ENCODE measurements around the gene FGFBP1.

Gene FGFBP1

DNA sequence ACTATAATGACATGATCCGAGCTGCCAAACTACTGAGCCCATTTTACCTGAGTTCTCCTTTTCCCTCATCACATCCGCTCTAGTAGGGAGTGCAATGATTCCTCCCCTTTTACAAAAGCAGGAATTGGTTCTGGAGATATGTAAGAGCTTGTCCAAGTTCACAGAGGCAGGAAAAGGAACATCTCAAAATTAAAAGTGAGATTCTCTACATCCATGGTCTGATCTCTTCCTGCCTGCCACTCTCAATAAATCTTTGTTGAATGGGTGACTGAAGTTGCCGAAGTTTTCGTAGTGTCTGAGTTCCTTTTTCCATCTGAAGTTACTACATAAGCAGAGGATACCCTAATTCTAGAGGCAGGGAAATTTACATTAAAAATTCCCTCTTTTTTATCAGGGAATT, at the start of gene FGFBP1:
TSS of gene FGFBP1 (minus strand) at position 101 of the 400 bp plus-strand sequence. CDS start 2,108 bp downstream, outside the sequence.
- FAIRE-seq: no peak

DNA sequence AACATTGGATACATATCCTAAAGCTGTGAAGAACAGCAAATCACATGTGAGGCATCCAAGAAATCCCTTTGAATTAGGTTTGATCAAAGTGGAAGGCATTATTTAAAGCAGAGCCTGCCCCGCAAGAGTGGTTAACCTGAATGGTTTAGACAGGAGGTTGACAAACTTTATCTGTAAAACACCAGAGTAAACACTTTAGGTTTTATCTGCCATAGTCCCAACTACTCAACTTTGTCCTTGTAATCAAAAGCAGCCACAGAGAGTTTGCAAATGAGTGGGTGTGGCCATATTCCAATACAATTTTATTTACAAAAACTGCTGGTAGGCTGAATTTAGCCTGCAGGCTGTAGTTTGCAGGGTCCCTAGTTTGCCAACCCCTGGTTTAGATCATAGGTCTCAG, 49.7 kb upstream of the FGFBP1 start:
- FAIRE-seq: no peak

DNA sequence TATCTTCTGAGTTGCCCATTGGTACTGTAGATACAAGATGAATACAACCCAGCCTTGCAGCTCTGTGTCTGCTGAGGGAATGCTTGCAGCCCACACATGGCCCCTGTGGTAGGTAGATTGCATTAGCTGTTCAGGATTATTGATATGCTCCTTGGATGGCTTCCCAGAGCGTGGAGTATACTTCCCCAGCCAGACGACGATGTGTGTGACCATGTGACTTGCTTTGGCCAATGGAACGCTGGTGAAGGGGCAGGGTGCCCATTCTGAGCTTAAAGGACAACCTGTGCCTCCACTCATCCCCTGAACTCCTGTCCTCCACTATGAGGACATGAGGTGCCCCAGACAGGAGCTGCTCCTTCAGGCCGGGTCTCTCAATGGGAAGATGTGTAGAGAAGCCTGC, 48.4 kb upstream of the FGFBP1 start:
- no peak for FAIRE-seq

DNA sequence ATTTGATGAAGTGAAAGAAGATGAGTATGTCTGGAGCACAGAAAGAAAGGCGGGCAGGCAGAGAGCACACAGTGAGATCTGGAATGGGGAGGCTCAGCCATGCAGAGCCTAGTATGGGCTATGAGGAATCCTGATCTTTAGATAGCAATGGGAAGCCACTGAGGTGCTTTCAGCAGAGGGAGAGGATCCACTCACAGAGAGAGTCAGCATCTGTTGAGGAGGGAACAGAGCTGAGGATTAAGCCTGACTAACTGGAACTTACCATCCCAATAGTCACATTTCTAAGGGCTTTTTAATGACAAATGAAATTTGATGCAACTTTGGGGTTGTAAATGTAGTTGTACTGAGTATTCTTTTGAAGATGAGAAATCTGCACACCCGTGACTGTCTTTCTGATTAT, 45.1 kb upstream of the FGFBP1 start:
- no peak for FAIRE-seq

DNA sequence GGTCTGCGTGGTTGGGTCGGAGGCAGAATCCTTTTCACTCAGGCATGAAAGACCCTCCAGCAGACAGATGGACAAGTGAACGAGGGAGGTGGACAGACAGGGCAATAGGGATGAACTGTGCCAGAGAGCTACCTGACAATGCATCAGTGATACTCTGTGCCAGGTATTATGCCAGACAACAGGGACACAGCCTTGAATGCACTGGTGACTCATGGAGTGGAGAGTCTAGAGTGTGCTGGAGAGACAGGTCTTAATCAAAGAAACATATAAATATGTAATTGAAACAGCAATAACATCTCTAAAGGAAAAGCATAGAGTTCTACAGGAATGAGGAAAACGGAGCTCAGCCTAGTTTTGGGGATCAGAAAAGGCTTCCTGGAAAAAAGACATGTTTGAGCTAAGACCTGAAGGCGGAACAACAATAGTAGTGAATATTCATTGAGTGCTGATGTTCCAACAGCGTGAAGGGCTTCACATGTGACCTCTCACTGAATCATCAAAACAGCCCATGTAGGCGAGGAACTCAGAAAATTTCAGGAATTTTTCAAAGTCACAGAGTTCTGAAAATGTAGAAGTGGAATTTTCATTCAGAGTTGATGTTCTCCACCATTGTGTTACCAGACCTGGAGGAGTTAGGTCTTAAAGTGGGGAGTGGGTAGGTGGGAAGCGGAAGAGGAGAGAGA, 44.4 kb upstream of the FGFBP1 start:
- FAIRE-seq: no peak

DNA sequence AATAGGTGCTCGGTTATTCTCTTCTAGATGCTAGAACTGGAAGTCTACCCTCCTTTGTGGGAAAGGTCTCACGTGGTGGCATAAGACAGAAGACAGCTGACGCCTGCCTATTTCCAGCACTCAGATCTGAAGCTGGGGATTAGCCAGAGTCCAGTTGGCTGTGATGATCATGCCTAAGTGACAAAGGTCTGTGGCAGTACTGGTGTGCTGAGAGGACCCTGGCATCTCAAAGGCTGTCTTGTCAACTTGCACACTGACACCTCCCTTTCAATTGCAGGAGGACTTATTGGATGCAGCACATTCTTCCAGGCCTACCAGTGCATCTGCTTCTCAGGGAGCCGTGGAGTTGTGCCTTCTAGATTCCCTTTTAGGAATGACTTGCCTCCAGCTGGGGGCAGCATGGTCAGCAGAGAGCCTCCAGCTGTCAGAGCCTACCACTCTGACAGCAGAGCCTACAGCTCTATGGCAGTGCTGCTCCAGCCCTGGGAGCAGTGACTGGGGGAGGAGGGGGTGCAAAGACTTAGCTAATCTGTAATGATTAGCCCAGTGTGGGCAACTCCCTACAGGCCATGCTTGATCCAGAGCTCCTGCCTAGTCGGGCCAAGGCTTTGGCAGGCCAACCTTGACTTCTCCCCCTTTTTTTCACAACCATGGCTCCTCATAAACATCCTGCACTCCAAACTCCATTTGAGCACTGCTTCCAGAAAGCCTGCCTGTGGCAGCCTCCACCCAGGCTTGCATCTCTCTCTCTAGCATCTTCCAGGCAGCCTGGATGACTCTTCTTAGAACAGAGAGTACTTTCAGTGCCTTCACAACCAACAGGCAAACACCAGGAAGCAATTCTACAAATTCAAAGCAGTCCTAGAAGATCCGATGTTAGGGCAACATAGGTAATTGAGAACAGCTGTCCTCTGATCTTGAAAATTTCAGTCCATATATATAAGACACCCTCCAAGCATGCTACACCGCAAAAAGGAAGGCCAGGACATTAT, 38.2 kb upstream of the FGFBP1 start:
- no peak for FAIRE-seq

DNA sequence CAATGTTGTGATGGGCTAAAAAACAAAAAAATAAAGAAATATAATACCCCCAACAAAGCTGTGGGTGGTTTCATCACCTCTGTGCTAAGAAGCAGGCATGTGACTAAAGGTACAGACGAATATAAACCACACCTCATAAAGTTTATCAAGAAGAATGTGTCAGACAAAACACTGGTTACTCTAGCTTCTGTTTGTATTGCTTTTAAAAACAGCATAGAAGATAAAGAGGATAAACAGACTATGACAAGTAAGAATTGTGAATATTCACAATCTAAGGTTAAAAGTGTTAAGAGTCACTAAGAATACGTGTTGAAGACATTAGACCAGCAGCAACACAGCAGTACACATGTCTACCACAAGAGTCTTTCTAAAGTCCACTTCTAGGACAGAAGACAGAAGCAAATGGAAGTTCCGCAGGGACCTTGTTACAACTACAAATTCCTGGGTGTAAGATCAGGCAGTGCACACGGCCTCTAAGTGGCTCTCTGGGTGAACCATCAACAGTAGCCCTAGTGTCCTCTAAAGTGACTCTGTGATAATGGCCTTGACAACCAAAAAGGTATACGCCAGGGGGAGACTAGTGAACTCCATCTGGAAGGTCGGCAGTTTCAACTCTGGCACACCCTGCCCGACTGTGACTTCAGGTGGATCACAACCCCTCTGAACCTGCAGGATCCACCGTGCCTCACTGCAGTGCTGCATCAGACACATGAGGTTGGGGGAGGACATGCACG, 32.7 kb upstream of the FGFBP1 start:
- no peak for FAIRE-seq

DNA sequence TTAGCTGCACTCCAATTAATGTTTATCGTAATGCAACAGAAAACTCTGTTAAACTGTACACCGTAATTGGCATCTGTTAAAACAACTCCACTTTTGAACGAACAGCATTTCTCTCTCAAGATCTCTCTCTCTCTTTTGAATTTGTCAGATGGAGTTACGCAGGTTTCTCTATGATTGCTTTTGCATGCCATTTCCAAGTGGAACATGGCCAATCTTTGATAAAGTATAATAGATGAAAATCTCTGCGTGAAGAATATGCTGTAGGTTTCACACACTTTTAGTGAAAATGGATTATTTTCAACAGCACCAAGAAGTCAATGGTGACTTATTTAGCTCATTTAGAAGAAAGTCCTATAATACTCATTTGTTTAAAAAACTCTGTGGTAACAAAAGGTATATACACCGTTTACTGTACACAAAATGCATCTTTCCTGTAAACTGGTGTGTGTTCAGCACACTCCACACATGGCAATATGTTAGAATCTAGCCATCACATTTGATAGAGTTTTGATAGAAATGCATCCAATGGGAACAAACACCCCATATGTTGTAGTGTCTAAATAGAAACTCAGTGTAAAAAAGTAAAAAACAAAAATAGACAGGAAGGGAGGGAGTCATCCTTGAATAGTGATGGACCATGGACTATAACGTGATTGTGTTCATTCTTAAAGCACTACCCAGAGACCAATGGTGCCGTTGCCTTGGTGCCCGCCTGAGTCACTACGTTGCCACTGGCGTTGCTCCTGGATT, 30.2 kb upstream of the FGFBP1 start:
- FAIRE-seq: no peak

DNA sequence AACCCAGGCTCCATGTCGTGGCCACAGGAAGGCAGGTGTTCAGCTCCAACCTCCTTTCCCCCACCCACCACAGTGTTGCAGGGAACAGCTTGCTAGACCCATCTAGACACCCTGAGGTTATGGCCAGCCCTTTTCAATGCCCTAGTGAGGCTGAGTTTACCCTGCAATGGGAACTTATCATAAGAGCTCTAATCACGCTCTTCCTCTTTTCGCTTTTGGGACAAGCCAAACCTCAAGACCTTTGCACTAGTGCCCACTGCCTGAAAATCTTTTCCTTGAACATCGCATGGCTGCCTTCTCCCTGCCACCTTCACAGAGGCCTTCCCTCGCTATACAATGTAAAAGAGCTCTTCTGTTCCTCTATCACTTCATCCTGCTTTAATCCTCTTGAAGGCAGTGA, 26.8 kb upstream of the FGFBP1 start:
- no peak for FAIRE-seq

DNA sequence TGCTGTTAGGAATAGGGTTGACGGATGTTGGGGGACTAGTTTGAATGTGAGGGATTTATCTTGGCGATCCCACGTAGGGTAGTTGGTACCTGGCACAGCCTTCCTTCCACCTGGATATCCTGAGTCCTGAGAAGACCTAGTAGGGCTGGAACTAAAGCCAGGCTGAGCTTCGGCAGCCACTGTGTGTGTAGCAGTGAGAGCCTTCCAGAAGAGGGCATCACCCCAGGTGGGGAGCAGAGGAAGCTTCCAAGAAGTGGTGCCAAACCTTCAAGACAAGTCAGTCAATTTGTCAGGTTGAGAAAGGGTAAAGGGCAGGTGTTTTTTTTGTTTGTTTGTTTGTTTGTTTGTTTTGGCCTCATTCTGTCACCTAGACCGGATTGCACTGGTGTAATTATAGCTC, 25.6 kb upstream of the FGFBP1 start:
- FAIRE-seq: no peak

DNA sequence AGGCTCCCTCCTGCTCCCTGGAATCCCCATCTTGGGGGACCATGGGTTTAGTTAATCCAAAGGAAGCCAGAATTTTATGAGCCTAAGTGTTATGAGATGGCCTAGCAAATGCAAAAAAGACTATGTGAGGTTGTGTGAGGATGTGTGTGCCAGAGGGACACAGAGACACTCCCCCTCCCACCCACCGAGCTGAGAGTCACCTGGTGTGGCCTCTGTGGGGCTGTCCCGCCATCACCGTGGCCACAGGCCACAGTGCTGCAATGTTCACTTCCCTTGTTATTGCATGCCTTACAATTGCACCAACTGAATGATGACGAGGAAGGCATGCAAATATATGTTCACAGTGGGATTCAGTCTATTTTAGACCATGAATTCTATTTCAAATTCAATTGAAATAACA, 25.0 kb upstream of the FGFBP1 start:
- FAIRE-seq: no peak

DNA sequence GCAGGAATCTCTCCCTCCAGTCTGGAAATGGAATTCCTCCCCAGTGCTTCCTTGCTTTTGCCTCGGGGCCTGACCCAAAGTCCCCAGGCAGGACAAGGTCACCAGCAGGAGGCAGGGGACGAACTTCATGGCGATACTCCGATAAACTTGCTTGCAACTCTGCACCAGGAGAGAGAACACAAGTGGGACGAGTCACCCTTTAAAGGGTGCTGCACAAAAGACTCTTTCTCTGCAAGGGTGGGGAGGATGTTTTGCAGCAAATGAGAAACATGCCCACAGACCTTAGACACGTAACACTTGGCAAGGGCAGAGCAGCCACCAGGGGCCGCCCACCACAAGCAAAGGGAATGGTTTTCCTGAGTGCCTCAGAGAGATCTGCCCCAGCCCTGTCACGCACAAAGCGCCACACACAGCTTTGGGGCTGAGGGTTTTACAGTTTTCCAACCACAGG, 24.5 kb upstream of the FGFBP1 start, which contains the start of gene FGFBP2:
TSS of gene FGFBP2 (minus strand) at position 175 of the 451 bp plus-strand sequence. CDS start at position 129, 46 bp downstream.
- no peak for FAIRE-seq

DNA sequence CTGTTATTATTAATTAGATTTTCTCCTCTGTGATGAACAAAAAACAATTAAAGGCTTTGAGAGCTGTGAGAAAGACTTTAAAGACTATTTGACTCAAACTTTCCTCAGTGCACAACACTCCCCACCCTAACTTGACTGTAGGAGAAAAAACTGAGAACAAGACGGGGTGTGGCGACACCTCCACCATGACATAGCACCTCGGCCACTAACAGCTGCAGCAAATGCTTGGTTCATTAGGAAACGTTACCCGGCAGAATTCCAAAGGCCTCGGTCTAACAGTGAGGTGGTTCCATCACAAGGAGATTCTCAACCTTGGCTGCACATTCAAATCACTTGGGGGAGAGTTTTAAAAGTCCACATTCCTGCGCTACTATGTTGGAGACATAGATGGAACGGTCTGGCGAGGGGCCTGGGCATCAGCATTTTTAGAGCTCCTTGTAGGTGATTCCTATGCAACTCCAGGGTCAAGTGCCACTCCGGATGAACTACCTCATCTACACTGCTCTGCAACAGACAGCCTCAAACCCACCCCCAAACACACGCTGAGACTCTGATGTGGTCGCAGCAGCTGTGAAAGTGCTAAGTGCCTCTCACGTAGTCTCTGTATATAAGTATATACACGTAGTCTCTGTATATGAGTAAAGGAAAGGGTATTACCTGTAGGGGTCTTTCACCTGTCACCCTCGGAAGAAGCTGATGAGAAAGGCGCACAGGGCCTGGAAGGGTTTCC, 23.4 kb upstream of the FGFBP1 start:
- no peak for FAIRE-seq

DNA sequence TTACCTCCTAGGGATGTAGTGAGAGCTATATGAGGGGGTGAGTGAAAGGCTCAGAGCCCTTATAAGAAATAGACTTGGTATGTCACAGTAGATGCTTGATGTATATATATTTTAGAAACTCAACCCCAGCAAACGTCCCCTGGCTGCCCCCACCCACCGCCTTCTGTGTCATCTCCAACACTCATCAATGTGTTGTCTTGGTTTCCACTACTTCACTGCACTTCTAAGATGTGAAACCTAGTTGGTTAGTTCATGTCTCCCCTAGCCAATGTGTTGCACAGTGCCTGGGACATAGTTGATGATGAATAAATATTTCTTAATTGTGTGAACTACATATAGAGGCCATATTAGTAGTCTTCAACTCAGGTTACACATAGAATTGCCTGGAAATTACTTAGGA, 20.0 kb upstream of the FGFBP1 start:
- FAIRE-seq: no peak

DNA sequence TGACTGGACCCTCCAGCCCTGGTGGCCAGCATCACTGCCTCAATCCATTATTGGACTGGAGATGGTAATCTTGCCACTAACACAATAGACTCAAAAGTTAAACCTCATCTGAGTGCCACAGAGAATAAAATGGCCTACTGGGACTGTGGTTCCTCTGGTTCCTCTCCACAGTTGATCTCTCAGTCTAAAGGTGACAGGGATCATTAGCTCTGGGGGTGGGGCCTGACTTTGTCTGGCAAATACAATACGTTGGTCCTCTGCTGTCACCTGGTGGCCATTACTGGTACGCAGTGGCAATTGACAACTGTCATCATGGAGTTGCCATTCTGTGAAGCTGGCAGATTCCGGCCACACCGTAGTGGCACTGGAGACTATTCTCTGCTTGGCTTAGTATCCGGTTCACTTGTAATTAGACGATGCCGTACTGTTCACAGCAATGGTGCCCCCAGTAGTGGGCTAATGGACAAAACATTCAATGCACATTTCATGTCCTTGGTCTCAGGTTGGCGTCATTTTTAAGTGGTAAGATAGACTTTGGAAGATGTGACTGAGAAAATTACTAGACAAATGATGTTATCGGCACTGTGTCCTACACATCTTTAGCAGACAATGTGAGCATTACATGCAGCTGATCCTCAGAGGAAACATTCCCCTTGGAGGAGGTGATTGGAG, 17.8 kb upstream of the FGFBP1 start:
- peak; percentile 5 for FAIRE-seq

DNA sequence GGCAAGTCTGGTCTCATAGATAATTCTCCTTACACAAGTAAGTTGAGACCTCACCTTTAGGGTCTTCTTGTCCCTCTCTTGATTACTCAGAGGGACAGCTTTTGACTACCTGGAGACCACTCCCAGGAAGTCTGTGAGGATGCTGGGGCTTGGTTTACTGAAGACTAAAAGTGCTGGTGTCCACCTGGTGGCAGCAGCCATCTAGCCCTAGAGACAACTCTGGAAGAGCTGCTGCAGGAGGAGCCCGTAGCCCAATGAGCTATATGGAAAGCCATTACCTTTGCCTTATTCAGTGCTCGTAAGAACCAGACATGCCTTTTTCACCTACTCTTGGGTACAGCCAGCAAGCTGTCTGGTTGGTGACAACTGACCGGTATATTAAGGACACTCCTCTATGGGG, 17.1 kb upstream of the FGFBP1 start:
- no peak for FAIRE-seq

DNA sequence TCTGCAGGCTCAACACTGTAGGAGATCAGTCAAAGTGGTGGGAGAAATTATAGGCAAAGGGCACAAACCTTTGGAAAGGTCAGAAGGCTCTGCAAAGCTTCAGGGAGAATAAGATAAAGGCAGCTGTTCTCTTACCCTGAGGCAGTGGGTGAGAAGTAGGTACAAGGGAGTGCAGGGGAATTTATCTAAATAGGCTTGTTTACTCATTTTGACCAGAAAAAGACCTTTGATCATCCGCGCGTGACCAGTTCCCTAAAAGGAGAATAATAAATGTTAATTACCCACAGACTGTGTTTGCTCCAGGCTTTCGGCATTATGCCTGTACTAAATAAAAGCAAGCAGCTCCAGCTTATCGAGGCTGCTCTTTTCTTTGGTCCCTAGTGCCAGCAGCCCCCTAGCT, 15.1 kb upstream of the FGFBP1 start:
- no peak for FAIRE-seq

DNA sequence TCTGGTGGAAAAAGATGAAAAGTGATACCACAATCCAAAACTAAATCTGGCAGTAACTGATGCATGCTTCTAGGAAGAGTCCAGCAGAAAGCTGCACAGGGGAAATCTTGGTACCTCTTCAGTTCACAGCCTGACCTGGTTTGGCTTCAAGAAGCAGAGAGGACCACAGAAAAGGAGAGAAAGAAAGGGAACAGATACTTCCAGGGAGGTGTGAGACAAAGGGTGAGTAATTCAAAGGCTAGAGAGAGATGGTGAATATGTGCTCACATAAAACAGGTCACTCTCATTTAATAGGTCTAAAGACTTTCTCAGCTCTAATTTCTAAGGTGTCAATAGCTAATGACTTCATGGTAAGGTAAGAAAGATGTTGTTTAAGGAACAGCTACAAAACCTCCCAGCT, 13.2 kb upstream of the FGFBP1 start:
- no peak for FAIRE-seq

DNA sequence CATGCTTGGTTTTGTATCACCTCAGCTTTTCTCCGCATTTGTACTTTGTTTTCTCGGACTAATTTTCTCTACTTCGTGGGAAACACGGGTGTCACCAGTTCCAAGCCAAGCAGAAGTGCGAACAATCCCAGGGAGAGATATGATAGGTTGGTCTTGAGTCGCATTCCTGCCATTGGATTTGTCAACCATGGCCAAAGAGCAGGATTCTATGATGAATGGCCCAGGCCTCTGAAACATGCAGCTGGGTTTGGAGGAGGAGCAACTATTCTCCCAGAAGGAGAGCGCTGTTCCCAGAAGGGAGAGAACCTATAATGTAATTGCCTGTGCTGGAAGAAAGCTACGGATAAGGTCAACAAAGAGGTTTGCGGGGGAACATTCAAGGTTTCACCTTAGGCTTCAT, 10.3 kb upstream of the FGFBP1 start:
- no peak for FAIRE-seq

DNA sequence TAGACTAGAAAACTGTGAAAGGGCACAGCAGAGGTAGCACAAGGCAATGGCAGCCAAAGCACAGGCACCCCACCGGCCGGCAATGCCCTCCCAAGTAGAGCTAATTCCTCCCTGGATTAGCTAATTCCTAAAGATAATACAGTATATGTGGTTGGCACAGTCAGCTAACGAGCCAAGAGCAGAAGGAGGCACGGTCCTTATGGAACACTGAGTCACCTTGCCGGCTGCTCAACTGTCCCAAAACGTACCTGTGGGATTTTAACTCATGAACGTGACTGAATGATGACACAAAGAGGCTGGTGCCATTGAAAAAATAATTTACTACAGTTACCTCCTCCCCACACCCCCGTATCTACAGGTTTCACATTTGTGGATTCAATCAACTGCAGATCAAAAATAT, 9.1 kb upstream of the FGFBP1 start:
- no peak for FAIRE-seq

DNA sequence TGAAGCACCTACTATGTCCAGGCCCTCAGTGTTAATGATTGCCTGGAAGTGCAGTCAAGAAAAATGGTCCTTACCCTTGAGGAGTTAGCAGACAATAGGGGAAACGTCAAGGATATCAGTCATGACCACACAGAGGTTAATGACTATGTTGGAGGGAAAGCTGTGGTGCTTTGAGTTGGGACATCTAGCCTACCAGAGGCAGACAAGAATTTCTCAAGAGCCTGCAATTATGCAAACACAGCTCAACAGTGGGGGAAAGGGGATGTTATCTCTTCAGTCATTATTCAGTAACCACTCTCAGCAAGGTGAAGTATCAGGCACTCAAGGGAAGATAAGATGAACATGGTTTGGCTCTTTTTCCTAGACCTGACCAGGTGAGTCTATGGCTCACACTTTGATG, 7.0 kb upstream of the FGFBP1 start:
- FAIRE-seq: no peak
